Natural killer cell treated with Interleukin-12 subunit alpha and Interleukin-12 subunit beta and Interleukin-15 and Interleukin-18, amount 100 ng/mL, for 72 hours (primary cell): ENCODE data around the gene GJA3. TPM values are rescaled to one million over a fixed set of nuclear protein-coding genes. Genes with fewer than 3 reads are reported as not detected.
A peak's percentile ranks its signal among the peaks of the same experiment; 100 is the strongest.

Source experiments
- ATAC-seq, 2 donors: fragments of 150-1000 bp; cut with Tn5 transposase in 1 of 2; sonication (Bioruptor Pico), chemical (Tn5 transposase) in 1 of 2; 2 replicates each; pipeline ENCODE4 v1.10.0; 2021
- DNase-seq: peaks from one replicate; pipeline ENCODE4 v3.0.0; 2022; ENCODE audit warnings: low spot score
- H3K27ac Mint-ChIP-seq, 2 donors: 1 replicate in 1 of 2; 2 replicates in 1 of 2; pipeline ENCODE4 v1.8.0; 2022; ENCODE audit warnings: mixed read lengths in 2 of 2, mild to moderate bottlenecking in 1 of 2, moderate library complexity in 1 of 2
- H3K27me3 Mint-ChIP-seq, 2 donors: 1 replicate in 1 of 2; 2 replicates in 1 of 2; pipeline ENCODE4 v1.8.0; 2022; ENCODE audit warnings: mixed read lengths in 2 of 2
- H3K36me3 Mint-ChIP-seq: one replicate; pipeline ENCODE4 v1.8.0; 2022; ENCODE audit warnings: mixed read lengths
- H3K4me1 Mint-ChIP-seq, 2 donors: 1 replicate in 1 of 2; 2 replicates in 1 of 2; pipeline ENCODE4 v1.8.0; 2022; ENCODE audit warnings: low read depth in 2 of 2, mixed read lengths in 2 of 2, mild to moderate bottlenecking in 1 of 2
- H3K4me3 Mint-ChIP-seq: one replicate; pipeline ENCODE4 v1.8.0; 2022; ENCODE audit warnings: mixed read lengths
- H3K9me3 Mint-ChIP-seq: 2 replicates; pipeline ENCODE4 v1.8.0; 2022; ENCODE audit warnings: mixed read lengths
- total RNA-seq, 2 donors: library from RNA; stranded (reverse); gene quantifications; one replicate each; pipeline ENCODE4 v1.2.3, GENCODE V29; 2022

The GJA3 gene
- total RNA-seq, 2 donors from 2014 or later, result 0.05 to 0.33 TPM

DNA sequence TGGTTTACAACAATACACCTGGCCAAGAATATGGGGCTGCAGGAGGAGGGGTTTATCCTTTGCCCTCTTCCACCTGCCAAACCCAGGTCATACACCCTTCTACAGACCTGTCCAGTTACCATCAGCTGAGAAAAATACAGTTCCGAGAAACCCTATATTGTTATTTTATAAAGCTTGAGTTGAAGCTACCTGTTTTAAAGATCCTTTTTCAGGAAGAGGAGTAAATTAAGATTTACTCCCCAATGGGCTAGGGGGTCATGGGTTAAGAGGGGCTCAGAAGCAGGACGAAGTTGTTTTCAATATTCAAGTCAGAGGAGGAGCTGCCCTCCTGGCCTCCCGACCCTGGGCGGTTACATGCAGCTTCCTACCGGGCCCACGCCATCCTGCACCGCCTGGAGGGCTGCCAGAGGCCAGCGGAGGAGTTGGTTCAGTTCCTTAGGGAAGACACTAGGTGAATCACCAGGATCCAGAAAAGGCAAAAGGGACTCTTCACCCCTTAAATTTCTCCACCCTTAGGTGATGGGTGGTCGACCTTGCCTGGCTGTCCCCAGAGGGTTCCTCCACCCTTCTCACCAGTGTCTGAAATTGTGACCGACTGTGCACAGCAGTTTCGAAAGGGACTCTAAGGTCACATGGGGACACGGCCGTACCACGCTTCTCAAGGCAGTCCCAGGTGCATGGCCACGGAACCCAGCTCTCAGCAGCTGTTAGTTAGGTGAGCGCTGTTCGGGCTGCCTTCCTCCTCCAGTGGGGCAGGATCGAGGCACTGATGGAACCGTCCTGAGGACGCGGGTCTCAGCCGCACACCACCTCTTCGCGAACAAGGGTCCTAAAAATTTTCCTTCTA, 30.7 kb upstream of the GJA3 start:
- DNase-seq, result no peak
- Mint-ChIP-seq H3K4me3 (peak overlapping the region; percentile 27), H3K4me1 (peaks cover 16 to 18% of the 10 kb centered on the region in 2 donors), H3K27ac (no peak overlapping the region), H3K36me3 (no peaks in the 10 kb centered on the region), H3K9me3 (no peaks in the 10 kb centered on the region), H3K27me3 (peaks cover 44 to 53% of the 10 kb centered on the region in 2 donors)
- peak in 1 of 2 donors; percentile 21 for ATAC-seq

DNA sequence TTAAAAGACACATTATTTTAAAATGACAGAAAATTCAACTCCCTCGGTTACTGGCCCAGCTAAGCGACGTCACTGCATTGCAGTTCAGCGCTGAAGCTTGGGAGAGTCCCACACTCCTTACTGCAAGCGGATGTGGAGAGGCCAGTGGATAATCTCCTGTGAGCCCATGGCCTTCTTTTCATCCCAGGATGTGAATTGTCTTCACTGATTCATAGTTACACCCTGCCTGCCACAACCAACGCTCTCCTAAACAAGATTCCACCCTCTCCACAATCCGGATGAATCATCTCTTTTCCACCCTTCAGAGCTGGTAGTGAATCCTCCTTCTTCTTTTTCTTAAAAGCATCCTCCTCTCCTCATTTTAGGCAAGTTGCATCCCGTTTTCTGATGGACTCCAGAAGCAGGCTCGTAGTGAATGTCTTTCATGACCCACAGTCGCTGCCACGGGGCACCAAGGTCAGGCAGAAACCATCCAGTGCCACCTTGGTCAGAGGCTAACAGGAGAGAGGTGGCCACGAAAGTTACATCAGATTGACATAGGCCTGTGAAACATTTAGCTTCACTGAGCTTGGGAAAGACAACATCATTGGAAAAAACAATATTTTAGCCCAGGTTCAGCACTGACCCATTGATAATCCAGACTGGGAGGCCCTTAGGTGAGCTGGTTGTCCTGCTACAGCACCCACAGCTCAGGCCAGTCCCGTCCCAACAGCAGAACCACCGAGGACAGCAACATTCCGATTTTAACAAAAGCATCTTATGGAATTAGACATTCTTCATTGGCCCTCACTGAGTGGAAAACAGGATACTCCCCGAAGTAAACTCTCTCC, 29.8 kb upstream of the GJA3 start:
- Mint-ChIP-seq H3K4me3 (no peak overlapping the region), H3K27me3 (peaks cover 45% of the 10 kb centered on the region in 2 donors), H3K36me3 (no peaks in the 10 kb centered on the region), H3K9me3 (no peaks in the 10 kb centered on the region), H3K27ac (no peak overlapping the region), H3K4me1 (peaks cover 16 to 18% of the 10 kb centered on the region in 2 donors)
- DNase-seq (no peak), ATAC-seq (no peak)

DNA sequence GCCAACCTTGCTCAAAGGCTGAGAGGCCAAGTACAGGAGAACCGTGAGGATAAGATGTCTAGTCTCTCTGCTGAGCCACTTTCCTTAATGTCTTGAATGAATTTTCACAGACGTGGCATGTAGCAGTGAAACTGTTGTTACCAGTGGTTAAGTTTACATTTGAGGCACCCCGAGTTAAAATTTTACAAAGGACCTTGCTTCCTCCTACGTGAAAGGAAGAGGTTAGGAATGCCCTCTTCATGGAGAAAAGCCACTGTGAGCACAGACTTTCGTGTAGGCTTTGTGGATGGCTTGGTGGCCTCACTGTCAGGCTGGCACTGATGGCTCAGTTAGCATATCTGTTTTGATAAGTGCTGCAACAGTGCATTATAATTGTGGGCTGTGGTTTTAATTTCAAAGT, 29.2 kb upstream of the GJA3 start:
- Mint-ChIP-seq H3K4me3 (no peak overlapping the region), H3K36me3 (no peaks in the 10 kb centered on the region), H3K4me1 (peaks cover 16 to 18% of the 10 kb centered on the region in 2 donors), H3K27ac (no peak overlapping the region), H3K27me3 (peaks cover 44 to 45% of the 10 kb centered on the region in 2 donors), H3K9me3 (no peaks in the 10 kb centered on the region)
- ATAC-seq, result no peak
- no peak for DNase-seq

DNA sequence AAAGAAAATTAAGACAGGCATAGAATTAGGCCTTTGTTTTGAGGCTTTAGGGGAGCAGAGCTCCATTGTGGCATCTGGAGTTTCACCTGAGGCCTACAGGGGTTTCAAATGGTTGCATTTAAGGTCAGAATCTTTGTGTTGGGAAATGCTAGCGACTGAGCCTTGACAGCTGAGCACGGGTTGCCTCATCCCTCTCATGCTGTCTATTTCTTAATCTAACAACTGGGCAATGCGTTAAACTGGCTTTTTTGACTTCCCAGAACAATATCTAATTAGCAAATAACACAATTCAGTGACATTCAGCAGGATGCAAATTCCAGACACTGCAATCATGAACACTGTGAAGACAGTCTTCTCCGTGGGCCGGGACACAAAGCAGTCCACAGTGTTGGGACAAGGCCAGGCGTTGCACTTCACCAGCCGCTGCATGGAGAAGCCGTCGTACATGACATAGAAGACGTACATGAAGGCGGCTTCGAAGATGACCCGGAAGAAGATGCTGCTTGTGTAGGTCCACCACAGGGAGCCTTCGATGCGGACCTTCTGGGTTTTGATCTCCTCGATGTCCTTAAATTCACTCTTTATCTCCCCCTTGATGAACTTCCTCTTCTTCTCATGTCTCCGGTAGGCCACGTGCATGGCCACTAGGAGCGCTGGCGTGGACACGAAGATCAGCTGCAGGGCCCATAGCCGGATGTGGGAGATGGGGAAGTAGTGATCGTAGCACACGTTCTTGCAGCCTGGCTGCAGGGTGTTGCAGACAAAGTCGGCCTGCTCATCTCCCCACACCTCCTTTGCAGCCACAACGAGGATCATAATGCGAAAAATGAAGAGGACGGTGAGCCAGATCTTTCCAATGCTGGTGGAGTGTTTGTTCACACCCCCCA, 28.1 kb upstream of the GJA3 start:
- Mint-ChIP-seq H3K9me3 (no peaks in the 10 kb centered on the region), H3K4me1 (peaks cover 8 to 9% of the 10 kb centered on the region in 2 donors), H3K4me3 (no peak overlapping the region), H3K36me3 (no peaks in the 10 kb centered on the region), H3K27ac (no peak overlapping the region), H3K27me3 (peaks cover 36 to 39% of the 10 kb centered on the region in 2 donors)
- DNase-seq (no peak), ATAC-seq (peak in 1 of 2 donors; percentile 28)

DNA sequence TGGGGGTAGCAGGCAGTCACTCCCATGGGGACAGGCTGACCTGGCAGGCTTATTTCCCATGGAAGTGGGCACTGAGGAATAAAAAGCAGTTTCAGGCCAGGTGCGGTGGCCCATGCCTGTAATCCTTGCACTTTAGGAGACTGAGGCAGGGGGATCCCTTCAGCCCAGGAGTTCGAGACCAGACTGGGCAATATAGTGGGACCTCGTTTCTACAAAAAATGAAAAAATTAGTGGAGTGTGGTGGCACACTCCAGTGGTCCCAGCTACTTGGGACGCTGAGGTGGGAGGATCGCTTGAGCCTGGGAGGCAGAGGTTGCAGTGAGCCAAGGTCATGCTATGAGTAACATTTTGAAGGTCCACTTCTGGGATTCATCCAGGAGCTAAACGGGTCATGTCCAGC, 25.9 kb upstream of the GJA3 start:
- Mint-ChIP-seq H3K27me3 (peaks cover 34 to 41% of the 10 kb centered on the region in 2 donors), H3K36me3 (no peaks in the 10 kb centered on the region), H3K4me1 (peaks cover 0 to 3% of the 10 kb centered on the region in 2 donors), H3K4me3 (no peak overlapping the region), H3K27ac (no peak overlapping the region), H3K9me3 (no peaks in the 10 kb centered on the region)
- DNase-seq, result no peak
- no peak for ATAC-seq

DNA sequence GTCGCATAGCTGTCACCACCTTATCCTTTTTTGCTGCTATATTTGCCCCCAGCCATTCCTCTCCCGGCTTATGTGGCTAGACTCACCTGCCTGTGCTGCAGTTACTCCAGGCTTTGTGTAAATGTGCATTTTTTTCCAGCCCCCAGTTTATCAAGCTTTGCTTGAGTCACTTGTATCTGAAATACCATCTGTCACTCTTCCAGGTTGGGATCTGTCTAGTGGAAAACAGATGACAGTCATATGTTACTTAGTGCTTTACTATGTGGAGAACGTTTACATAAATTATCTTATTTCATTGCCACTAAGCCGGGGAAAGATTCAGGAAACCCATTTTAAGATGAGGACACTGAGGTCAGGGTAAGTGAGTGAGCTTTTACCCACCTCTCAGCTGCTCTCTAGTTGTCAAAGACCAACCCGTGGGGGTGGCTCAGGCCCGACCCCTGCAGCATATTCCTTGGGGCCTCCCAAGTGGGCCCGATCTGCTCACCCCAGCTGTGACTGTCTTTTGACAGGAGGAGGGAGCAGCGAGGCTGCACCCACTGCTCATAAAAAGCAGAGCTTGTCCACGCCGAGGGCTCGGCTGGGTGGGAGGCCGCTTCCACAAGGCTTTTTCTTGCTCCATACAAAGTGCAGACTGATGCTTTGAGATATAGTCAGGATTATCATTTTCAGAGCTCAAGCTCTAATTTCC, 24.7 kb upstream of the GJA3 start:
- no peaks in the 10 kb centered on the region for H3K9me3 Mint-ChIP-seq
- no peak overlapping the region for H3K27ac Mint-ChIP-seq
- no peaks in the 10 kb centered on the region for H3K36me3 Mint-ChIP-seq
- ATAC-seq (no peak), DNase-seq (no peak)
- H3K27me3 Mint-ChIP-seq, result peaks cover 30 to 34% of the 10 kb centered on the region in 2 donors
- H3K4me3 Mint-ChIP-seq, result no peak overlapping the region
- H3K4me1 Mint-ChIP-seq, result peaks cover 0 to 3% of the 10 kb centered on the region in 2 donors

DNA sequence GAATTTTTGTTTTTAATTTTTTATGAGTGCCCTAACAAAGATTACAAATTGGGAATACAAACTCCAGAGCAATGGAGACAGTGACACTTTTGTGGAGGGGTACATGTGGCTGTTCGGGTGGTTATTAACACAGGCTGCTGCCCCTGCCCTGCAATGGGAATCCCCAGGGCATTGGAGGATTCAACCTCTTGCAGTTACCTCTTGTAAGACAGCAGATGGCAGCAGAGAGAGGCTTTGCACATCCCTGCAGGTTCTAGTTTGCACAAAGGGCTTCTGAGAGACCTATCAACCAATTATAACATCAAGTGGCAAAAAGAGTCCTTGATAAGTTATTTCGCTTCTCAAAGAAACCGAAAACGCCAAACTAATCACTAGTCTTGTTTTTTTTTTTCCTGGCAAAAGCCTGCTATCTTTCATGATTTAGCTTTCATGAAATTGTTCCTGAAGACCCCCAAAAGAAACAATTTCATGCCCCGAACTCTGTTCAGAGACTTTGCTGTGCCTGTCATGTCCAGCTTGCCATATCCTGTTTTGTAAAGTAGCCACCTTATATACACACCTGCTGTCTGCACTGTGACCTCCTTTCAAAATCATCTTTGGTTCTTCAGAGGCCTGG, 21.5 kb upstream of the GJA3 start:
- Mint-ChIP-seq H3K27me3 (peaks cover 38 to 51% of the 10 kb centered on the region in 2 donors), H3K9me3 (no peaks in the 10 kb centered on the region), H3K27ac (no peak overlapping the region), H3K36me3 (no peaks in the 10 kb centered on the region), H3K4me1 (peaks cover 0 to 4% of the 10 kb centered on the region in 2 donors), H3K4me3 (no peak overlapping the region)
- ATAC-seq (peak; percentile 72 to 78), DNase-seq (peak; percentile 84)

DNA sequence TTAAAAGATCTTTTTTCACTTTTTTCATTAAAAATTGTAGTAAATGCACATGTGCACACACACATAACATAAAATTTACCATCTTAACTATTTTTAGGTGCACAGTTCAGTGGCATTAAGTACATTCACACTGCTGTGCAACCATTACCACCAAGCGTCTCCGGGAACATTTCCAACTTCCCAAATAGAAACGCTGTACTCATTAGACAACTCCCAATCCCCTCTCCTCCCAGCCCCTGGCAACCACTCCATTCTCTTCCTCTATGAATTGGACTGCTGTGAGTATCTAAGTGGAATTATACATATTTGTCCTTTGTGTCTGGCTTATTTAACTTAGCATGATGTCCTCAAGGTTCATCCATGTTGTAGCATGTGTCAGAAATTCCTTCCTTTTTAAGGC, 20.3 kb upstream of the GJA3 start:
- Mint-ChIP-seq H3K27me3 (peaks cover 42 to 57% of the 10 kb centered on the region in 2 donors), H3K27ac (no peak overlapping the region), H3K4me3 (no peak overlapping the region), H3K4me1 (peaks cover 0 to 4% of the 10 kb centered on the region in 2 donors), H3K9me3 (no peaks in the 10 kb centered on the region), H3K36me3 (no peaks in the 10 kb centered on the region)
- ATAC-seq (no peak), DNase-seq (no peak)

DNA sequence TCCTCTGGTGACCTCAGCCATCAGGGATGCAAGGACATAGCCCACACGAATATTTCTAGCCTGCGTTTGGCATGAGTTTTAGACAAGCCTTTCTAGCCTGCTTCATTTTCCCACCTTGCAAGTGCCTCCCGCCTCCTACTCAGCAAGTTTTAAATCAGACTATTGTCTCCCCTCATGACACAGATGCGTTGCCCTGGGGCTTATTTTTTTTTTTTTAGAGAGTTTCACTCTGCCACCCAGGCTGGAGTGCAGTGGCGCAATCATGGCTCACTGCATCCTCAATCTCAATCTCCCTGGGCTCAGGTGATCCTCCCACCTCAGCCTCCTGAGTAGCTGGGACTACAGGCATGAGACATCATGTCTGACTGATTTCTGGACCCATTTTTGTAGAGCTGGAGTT, 17.3 kb upstream of the GJA3 start:
- ATAC-seq, result no peak
- Mint-ChIP-seq H3K27ac (no peak overlapping the region), H3K4me1 (peaks cover 0 to 10% of the 10 kb centered on the region in 2 donors), H3K9me3 (no peaks in the 10 kb centered on the region), H3K4me3 (no peak overlapping the region), H3K36me3 (no peaks in the 10 kb centered on the region), H3K27me3 (peaks cover 60 to 72% of the 10 kb centered on the region in 2 donors)
- no peak for DNase-seq

DNA sequence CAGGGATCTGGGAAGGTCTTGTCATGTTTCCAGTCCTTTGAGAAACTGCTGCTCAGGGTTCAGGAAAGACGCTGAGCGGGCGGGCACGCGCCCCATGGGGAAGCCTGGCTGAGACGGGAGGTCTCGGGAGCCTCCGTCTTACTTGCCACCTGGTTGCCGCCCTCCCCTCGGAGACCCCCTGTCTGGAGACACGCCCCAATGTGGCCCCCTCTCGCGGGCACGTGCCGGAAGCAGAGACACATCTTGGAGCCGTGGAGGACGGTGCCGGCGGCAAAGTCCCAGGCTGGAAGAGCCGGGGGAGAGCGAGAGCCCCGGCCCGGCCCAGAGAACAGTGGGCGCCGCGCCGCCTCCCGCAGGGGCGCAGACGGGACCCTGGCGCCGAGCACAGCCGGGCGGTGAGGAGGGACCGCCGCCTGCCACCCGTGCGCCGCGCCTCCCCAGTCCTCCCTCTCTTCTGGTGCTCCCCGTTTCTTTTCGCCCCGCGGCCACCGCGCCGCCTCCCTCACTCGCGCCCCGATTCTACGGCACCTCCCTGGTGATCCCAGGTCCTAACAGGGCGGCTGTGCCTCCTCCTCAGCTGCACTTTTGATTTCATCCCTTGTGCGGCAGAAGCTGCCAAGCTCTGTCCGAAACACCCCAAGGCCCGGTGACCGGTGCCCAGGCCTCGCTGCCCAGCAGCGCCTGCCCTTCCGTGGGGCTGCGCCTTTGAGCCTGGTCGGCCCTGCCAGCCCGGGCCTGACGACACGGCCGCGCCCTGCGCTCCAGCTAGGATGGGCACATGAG, 16.4 kb upstream of the GJA3 start:
- H3K27ac Mint-ChIP-seq, result no peak overlapping the region
- H3K27me3 Mint-ChIP-seq, result peaks cover 60 to 76% of the 10 kb centered on the region in 2 donors
- DNase-seq, result no peak
- H3K4me3 Mint-ChIP-seq, result no peak overlapping the region
- H3K9me3 Mint-ChIP-seq, result no peaks in the 10 kb centered on the region
- ATAC-seq, result peak in 1 of 2 donors; percentile 33
- peaks cover 0 to 10% of the 10 kb centered on the region in 2 donors for H3K4me1 Mint-ChIP-seq
- H3K36me3 Mint-ChIP-seq, result no peaks in the 10 kb centered on the region

DNA sequence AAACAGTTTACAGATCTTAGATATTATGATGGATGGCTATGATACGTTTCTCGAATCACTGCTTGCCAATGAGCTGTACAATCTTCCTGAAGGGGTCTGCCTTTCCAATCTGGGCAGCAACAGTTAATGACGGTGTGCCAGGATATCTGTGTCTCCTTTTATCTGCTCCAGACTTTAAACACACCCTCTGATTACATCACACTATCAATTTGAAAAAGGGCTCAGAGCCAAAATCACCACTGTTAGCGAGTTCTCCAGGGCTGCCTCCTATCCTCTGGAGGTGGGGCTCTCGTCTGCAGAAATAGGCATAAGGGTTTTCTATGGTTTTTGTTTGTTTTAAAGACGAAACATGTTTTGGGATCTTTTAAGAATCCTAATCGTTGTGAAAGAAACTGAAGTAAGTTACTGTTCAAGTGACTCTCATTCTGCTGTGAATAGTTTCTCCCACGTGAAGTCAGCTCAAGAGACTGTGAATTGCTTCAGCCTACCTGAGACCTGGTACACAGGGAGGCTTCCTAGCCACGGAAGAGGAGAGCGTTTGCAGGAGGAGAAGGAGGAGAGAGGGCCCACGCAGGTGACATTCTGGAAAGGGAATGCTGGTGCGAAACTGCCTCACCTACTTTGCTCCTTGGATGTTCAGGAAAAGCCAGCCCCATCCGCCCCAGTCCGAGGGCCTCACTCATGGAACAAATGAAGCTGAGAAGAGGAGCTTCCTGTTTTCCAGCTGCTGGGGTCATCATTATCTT, 15.2 kb upstream of the GJA3 start:
- Mint-ChIP-seq H3K4me1 (peaks cover 0 to 10% of the 10 kb centered on the region in 2 donors), H3K36me3 (no peaks in the 10 kb centered on the region), H3K27me3 (peaks cover 62 to 86% of the 10 kb centered on the region in 2 donors), H3K4me3 (no peak overlapping the region), H3K9me3 (no peaks in the 10 kb centered on the region), H3K27ac (no peak overlapping the region)
- ATAC-seq (no peak), DNase-seq (no peak)
